ENCODE results near the gene MOB2. TPM values are rescaled to one million over a fixed set of nuclear protein-coding genes. Genes with fewer than 3 reads are reported as not detected.

The MOB2 gene
- total RNA-seq, 1 experiment from 2014 or later: 22.4 TPM

Other genes with a start within 250 kb of the MOB2 start
- 24.4 and 26.6 TPM in 2 replicates for gene TOLLIP, start 177.1 kb downstream of the MOB2 start, total RNA-seq (2014; rRNA removed; shearing (Covaris generic))
- gene BRSK2, start 96.8 kb downstream of the MOB2 start, total RNA-seq (2014; rRNA removed; shearing (Covaris generic)): 8.6 and 13.0 TPM in 2 replicates
- 2.9 and 5.1 TPM in 2 replicates for gene DUSP8, start 85.5 kb upstream of the MOB2 start, total RNA-seq (2014; rRNA removed; shearing (Covaris generic))
- gene KRTAP5-1, start 98.5 kb upstream of the MOB2 start, total RNA-seq (2014; rRNA removed; shearing (Covaris generic)): not detected in 2 replicates
- gene KRTAP5-2, start 111.5 kb upstream of the MOB2 start, total RNA-seq (2014; rRNA removed; shearing (Covaris generic)): not detected in 2 replicates
- gene KRTAP5-3, start 121.7 kb upstream of the MOB2 start, total RNA-seq (2014; rRNA removed; shearing (Covaris generic)): not detected in 2 replicates
- gene KRTAP5-4, start 135.4 kb upstream of the MOB2 start, total RNA-seq (2014; rRNA removed; shearing (Covaris generic)): not detected in 2 replicates
- gene KRTAP5-5, start 143.0 kb upstream of the MOB2 start, total RNA-seq (2014; rRNA removed; shearing (Covaris generic)): not detected in 2 replicates
- gene KRTAP5-6, start 210.4 kb upstream of the MOB2 start, total RNA-seq (2014; rRNA removed; shearing (Covaris generic)): not detected in 2 replicates